HG03095 (cell line): Measurements from ENCODE around the gene RANBP1.

Experiments
- ATAC-seq: cut with Tn5 transposase; IDR thresholded peaks from one replicate; pipeline ENCODE4 v1.9.1; 2021; ENCODE audit warnings: moderate library complexity; ENCODE audit not compliant: unreplicated experiment

Gene RANBP1

DNA sequence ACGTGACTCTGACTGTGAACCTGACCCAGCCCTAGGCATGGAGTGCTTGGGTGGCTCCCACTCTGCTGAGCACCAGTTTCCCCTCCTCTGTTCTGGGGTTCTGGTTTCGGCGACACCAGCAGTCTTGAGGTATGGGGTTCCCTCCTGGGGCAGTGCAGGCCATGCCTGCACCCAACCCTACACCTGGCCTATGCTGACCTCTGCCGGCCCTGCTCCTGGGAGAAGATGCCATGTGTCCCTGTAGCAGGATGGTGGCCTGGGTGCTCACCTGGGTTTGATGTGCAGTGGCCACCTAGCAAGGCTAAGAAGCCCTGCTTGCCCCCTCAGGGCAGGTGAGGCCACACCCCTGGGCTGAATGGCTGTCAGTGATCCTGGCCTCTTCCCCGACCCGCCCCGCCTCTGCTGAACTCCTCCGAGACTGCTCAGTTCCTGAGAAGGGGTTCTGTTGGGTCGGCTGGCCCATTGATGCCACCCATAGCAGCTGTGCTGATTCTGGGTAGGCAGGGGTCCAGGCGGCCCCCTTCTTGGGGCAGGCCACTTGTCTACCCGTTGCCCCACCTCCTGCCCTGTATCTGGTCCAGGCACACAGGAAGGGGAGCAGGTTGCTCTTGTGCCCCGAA, 18.1 kb downstream of the RANBP1 start:
- ATAC-seq = no peak

DNA sequence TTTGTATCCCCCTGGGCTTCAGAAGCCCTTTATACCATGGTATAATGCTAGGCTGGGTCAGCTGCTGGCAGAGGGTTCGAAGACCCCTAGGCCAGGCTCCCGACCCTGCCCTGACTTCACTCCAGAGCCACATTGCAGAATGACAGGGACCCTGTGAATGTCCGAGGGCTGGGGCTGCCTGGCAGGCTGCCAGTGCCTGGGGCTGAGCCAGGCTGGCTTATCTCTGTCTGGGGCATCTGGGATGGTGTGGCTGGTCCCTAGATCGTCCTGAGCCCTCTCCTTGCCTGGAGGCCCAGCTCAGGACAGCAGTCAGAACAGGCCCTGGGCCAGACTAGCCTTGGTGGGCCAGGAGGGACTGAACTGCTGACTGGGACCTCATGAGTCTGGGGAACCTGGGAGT, 19.4 kb downstream of the RANBP1 start:
- ATAC-seq = no peak

- ATAC-seq = no peak
These were observed 20.1 kb downstream of the RANBP1 start for GRCh38 chr22:20135806-20136602.

- ATAC-seq = no peak
These were observed 20.6 kb downstream of the RANBP1 start for GRCh38 chr22:20136603-20136873.

- ATAC-seq = no peak
These were observed 21.2 kb downstream of the RANBP1 start for GRCh38 chr22:20137113-20137512.

- ATAC-seq = no peak
These were observed 21.9 kb downstream of the RANBP1 start for GRCh38 chr22:20137671-20138416.

GRCh38 chr22:20138417-20138738, 22.5 kb downstream of the RANBP1 start:
- no peak for ATAC-seq

DNA sequence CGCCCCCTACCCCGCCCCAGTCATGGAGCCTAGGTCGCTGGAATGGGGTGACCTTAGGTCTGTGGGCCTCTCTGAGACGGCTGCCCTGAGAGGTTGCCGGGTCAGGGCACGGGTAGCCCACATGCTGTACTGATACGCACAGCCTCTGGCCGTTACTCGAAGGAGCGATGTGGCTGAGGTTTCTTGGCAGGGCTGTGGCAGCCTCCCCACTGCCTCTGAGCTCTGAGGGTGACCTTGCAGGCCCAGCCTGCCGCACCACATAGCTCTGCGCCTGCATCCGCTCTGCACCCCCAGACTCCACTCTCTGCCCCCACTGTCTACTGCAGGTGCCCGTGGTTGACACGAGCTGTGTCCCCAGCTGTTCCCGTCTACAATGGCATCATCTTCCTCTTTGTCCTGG, 23.0 kb downstream of the RANBP1 start:
- no peak for ATAC-seq

- no peak for ATAC-seq
These were observed 23.6 kb downstream of the RANBP1 start for GRCh38 chr22:20139391-20140106.

- ATAC-seq = no peak
These were observed 24.2 kb downstream of the RANBP1 start for GRCh38 chr22:20140107-20140445.

DNA sequence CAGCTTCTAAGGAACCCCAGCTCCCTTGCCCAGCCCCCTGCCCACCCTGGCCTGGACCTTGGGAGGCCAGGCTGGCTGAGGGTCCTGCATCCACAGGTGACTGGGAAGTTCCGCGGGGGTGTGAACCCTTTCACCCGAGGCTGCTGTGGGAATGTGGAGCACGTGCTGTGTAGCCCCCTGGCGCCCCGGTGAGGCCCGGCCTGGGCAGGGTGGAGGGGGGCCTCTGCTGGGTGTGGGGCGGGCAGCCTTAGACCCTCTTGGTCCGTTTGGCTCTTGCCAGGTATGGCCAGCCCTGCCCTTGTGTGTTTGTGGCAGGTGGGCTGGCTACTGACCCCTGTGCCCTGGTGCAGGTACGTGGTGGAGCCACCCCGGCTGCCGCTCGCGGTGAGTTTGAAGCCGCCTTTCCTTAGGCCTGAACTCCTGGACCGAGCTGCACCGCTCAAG, 24.6 kb downstream of the RANBP1 start:
- no peak for ATAC-seq

- ATAC-seq = no peak
These were observed 25.5 kb downstream of the RANBP1 start for GRCh38 chr22:20141186-20142077.

DNA sequence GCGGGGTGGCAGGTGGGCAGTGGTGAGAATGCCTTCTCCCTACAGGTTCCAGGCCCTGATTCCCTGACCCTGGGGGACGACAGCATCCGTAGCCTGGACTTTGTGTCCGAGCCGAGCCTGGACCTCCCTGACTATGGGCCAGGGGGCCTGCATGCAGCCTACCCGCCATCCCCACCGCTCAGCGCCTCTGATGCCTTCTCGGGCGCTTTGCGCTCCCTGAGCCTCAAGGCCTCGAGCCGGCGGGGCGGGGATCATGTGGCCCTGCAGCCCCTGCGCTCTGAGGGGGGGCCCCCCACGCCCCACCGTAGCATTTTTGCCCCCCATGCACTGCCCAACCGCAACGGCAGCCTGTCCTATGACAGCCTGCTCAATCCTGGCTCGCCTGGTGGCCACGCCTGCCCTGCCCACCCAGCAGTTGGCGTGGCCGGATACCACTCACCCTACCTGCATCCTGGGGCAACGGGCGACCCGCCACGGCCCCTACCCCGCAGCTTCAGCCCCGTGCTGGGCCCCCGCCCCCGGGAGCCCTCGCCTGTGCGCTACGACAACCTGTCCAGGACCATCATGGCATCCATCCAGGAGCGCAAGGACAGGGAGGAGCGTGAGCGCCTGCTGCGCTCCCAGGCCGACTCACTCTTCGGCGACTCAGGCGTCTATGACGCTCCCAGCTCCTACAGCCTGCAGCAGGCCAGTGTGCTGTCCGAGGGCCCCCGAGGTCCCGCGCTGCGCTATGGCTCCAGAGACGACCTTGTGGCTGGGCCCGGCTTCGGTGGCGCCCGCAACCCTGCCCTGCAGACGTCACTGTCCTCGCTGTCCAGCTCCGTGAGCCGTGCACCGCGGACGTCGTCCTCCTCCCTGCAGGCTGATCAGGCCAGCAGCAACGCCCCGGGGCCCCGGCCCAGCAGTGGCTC, 27.1 kb downstream of the RANBP1 start:
- no peak for ATAC-seq

DNA sequence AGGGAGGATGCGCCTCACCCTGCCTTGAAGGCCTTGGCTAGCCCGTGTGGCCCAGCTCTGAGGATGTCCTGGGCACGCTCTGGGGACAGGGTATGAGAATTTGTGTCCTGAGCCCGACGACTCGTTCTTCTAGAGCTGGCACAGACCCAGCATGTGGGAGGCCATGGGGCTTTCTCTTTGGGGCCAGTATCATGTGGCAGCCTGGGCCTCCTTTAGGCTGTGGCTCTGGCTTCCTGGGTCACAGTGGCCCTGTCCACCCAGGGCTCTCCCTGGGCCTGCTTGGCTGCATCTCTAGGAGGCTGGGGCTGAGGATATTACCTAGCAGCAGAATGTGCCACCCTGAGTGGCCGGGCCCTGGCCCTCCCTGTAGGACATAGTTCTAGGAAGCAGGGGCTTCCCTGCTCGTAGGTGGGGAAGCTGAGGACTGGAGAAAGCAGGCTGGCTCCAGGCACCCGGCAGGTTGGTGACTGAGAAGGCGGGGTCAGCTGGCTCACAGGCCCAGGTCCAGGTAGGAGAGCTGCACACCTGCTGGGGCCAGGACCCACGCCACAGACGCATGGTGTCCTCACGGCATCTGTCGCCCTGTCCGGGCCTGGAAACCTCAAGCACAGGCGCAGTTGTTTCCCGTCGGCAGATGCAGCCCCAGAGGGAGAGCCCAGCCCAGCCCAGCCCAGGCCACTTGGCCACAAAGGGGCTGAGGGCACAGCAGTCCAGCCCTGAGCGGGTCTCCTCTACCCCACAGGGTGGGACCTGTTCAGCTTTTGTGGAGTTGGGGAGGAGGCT, 28.2 kb downstream of the RANBP1 start:
- ATAC-seq = no peak

GRCh38 chr22:20145206-20145831, 29.4 kb downstream of the RANBP1 start:
- no peak for ATAC-seq

DNA sequence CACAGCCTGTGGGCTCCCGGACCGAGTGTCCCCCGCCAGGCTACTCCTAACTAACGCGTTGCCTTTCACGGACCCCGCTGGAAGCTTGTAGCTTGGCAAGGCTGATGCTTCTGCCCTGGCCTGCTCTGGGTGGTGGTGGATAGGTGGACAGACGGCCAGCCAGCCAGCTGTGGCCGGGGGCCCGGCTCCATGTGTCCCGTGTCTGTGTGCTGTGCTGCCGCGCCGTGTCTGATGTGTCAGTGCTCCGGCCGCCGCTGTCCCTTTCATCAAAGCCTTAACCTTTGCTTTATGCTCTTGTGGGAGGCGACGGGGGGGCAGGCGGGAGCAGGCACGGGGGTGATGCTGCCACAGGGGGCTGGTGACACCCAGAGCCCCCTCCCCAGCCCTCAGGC, 29.9 kb downstream of the RANBP1 start:
- no peak for ATAC-seq

DNA sequence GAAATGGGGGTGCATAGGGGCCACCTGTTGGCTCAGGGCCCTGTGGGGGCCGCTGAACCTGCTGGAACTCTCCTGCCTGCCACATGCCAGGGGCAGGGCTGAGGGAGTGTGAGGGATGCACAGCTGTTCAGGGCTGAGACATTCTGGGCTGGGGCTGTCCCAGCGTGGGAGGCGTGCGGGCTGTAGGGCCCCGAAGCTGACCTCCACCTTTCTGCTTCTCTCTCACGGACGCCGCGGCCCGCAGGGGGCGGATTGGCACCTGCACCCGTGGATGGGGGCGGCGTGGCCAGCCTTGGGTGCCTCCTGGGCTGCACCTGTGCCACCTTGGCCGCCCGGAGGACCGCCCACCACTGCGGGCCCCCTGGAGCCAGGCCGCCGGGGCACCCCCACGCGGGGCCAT, 30.9 kb downstream of the RANBP1 start:
- no peak for ATAC-seq

- ATAC-seq = no peak
These were observed 31.5 kb downstream of the RANBP1 start for GRCh38 chr22:20147237-20147988.
